Measurements from ENCODE around the gene HNRNPA1L2.
A peak's percentile ranks its signal among the peaks of the same experiment; 100 is the strongest.
"Not testable (repeated sequence)": the region's sequence is repeated elsewhere in the genome, so short reads cannot be mapped to it uniquely, and the experiment has no call there.

DNA sequence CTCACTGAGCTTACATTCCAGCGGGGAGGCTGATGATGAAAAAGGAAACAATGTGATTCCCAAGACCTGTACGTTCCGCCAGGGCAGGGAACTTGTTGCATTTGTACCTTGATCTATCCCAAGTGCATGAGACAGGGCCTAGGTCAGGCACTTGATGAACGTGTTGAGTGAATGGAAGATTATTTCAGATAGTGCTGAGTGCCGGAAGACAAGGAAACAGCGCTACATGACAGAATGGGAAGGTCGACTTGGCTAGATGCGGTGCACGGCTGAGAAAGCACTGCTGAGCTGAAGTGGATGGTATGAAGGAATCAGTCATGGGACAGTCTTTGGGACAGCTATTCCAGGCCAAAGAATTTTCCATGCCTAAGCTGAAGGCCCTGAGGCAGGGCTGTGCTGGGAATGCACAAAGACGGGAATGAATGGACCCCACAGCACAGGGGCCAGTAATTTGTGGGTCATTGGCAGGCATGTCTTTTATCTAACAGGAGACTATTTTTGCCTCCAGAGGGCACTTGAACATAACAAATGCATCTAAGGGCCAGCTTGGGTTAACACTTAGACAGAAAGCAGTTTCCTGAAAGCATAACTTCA lies 33.1 kb upstream of the HNRNPA1L2 start:
- not testable (repeated sequence) for TF ChIP-seq EP300, POLR2A, POLR2AphosphoS5 (IDR thresholded peaks at IDR 0.05)
- TF ChIP-seq, protein P1, sequence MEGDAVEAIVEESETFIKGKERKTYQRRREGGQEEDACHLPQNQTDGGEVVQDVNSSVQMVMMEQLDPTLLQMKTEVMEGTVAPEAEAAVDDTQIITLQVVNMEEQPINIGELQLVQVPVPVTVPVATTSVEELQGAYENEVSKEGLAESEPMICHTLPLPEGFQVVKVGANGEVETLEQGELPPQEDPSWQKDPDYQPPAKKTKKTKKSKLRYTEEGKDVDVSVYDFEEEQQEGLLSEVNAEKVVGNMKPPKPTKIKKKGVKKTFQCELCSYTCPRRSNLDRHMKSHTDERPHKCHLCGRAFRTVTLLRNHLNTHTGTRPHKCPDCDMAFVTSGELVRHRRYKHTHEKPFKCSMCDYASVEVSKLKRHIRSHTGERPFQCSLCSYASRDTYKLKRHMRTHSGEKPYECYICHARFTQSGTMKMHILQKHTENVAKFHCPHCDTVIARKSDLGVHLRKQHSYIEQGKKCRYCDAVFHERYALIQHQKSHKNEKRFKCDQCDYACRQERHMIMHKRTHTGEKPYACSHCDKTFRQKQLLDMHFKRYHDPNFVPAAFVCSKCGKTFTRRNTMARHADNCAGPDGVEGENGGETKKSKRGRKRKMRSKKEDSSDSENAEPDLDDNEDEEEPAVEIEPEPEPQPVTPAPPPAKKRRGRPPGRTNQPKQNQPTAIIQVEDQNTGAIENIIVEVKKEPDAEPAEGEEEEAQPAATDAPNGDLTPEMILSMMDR (IDR thresholded peaks at IDR 0.05): peak in 1 of 2 donors; percentile 23
